GM20431 (cell line): ENCODE results near the gene GPBP1L1.
"Not testable (repeated sequence)": the region's sequence is repeated elsewhere in the genome, so short reads cannot be mapped to it uniquely, and the experiment has no call there.

ENCODE experiments used
- in situ Hi-C: fragments of 300-500 bp; cut with MseI, MboI; formaldehyde crosslinking; loops from one replicate; pipeline ENCODE4 v1.15.0; 2020; ENCODE audit warnings: low sequenced_read_pairs; ENCODE audit not compliant: unreplicated experiment

Gene GPBP1L1

DNA sequence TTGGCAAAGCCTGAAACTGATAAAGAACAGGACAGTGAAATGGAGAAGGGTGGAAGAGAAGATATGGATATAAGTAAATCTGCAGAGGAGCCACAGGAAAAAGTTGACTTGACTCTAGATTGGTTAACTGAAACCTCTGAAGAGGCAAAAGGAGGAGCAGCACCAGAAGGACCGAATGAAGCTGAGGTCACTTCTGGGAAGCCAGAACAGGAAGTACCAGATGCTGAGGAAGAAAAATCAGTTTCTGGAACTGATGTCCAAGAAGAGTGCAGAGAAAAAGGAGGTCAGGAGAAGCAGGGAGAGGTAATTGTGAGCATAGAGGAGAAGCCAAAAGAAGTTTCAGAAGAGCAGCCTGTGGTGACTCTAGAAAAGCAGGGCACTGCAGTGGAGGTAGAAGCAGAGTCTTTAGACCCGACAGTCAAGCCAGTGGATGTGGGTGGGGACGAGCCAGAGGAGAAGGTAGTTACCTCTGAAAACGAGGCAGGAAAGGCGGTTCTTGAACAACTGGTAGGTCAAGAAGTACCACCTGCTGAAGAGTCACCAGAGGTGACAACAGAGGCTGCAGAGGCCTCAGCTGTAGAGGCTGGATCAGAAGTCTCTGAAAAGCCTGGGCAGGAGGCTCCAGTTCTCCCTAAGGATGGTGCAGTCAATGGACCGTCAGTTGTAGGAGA lies 78.8 kb downstream of the GPBP1L1 start:
- in situ Hi-C loops, result no loop called here

GRCh38 chr1:45604239-45604638 lies 82.1 kb downstream of the GPBP1L1 start:
- in situ Hi-C loops, result no loop called here

DNA sequence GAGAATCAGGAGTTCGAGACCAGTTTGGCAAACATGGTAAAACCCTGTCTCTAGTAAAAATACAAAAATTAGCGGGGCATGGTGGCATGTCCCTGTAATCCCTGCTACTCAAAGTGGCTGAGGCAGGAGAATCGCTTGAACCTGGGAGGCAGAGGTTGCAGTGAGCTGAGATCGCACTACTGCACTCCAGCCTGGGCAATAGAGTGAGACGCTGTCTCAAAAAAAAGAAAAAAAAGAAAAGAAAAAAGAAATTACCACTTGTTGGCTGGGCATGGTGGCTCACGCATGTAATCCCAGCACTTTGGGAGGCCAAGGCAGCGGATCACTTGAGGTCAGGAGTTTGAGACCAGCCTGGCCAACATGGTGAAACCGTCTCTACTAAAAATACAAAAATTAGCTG lies 89.6 kb downstream of the GPBP1L1 start:
- in situ Hi-C loops, result not testable (repeated sequence)

DNA sequence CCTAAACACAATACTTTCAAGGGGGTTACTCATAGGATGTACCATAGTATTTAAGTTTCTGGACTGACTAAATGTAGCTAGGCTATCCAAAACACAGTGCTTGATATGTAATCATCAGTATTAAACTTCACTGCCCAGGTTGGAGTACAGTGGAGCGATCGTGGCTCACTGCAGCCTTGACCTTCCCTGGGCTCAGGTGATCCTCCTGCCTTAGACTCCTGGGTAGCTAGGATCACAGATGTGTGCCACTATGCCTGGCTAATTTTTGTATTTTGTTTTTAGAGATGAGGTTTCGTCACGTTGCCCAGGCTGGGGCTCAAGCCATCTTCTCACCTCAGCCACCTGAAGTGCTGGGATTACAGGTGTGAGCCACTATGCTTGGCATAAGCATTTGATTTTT lies 91.9 kb downstream of the GPBP1L1 start:
- in situ Hi-C loops, result no loop called here

GRCh38 chr1:45589861-45590260 lies 96.5 kb downstream of the GPBP1L1 start:
- in situ Hi-C loops, result no loop called here

- in situ Hi-C loops, result no loop called here
Observed at GRCh38 chr1:45586769-45587168, 99.6 kb downstream of the GPBP1L1 start.

DNA sequence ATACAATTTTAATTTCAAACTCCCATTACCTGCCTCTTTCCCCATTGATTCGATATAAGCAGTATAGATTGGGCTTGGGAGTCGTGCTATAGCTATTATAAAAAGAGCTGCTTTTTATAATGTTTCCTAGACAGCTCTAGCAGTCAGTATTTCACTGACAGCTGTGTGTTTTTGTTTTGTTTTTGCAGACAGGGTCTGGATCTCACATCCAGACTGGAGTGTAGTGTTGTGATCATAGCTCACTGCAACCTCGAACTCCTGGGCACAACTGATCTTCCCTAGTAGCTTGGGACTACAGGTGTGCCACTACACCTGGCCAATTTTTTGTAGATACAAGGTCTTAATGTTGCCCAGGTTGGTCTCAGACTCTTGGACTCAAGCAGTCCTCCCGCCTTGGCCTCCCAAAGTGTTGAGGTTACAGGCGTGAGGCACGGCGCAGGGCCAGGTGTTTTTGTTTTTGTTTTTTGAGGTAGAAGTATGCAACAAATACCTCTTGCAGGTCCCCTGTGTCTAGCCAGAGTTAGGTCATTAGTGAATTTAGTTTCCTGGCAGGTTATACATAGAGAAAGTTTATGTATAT lies 100.7 kb downstream of the GPBP1L1 start:
- in situ Hi-C loops, result no loop called here

GRCh38 chr1:45585110-45585426 lies 101.3 kb downstream of the GPBP1L1 start:
- in situ Hi-C loops, result no loop called here

GRCh38 chr1:45584351-45585109 lies 101.8 kb downstream of the GPBP1L1 start:
- in situ Hi-C loops, result no loop called here

DNA sequence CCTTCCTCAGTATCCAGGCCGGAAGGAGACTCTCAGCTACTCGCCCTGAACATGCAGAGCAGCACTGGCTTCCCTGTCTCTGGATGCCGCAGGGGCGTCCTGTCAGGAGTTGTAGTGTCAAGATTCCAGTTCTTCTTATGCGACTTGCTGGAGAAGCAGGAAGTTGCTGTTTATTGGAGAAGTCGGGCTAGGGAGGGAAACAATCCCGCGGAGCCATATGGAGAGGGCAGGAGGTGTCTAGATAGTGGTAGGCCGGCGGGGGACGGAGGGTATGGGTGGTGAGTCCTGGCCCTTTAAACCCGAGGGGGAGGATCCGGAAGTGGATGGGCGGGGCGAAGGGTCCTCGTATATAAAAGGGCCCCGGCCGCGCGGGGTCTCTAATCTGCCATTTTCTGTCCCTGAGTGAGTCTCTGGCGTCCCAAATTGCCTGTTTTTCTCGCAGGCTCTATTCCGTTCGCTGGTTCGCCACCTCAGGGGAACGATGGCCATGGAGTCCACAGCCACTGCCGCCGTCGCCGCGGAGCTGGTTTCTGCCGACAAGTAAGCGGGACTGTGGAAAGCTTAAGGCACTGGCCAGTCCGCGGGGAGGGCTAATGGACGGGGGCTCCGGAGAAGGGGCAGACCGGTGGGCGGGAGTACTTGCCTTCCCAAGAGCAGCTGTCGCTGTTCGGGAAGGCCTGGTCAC lies 102.5 kb downstream of the GPBP1L1 start, which contains the start of gene NASP:
TSS of gene NASP (plus strand) at position 376 of the 685 bp plus-strand sequence. CDS start at position 482, 106 bp downstream.
- in situ Hi-C loops, result no loop called here

DNA sequence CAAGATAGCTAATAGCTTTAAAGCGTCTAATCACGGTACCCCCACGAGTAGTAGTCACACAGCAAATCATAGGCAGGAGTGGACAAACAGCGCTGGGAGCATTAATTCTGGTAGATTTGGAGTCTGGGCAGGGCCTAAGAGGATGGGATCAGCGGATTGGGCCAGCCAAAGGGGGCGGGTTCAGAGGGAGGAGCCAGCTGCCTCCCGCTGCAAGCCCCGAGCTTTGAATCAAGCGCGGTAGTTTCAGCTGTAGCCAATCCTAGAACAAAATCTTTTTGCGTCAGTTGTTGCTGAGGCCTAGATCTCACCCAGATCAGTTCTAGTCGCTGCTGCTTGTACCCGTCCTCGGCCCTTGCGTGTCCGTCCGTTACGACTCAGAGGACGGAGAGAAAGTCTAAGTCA lies 103.1 kb downstream of the GPBP1L1 start:
- in situ Hi-C loops, result no loop called here
